NB4 (cell line): Measurements from ENCODE around the gene DPH2.

Experiments
- MYC ChIP-seq: IDR thresholded peaks from 2 replicates; pipeline ENCODE4 v1.6.1; 2011; ENCODE audit warnings: low read depth, low read length
- TF ChIP-seq, protein P1 (sequence below): IDR thresholded peaks from one replicate; pipeline ENCODE4 v1.5.1; 2012; ENCODE audit warnings: low read depth, low read length

GRCh38 chr1:44002165-44002564 is 32.4 kb downstream of the DPH2 start:
- no peak for TF ChIP-seq MYC
- TF ChIP-seq, protein P1, sequence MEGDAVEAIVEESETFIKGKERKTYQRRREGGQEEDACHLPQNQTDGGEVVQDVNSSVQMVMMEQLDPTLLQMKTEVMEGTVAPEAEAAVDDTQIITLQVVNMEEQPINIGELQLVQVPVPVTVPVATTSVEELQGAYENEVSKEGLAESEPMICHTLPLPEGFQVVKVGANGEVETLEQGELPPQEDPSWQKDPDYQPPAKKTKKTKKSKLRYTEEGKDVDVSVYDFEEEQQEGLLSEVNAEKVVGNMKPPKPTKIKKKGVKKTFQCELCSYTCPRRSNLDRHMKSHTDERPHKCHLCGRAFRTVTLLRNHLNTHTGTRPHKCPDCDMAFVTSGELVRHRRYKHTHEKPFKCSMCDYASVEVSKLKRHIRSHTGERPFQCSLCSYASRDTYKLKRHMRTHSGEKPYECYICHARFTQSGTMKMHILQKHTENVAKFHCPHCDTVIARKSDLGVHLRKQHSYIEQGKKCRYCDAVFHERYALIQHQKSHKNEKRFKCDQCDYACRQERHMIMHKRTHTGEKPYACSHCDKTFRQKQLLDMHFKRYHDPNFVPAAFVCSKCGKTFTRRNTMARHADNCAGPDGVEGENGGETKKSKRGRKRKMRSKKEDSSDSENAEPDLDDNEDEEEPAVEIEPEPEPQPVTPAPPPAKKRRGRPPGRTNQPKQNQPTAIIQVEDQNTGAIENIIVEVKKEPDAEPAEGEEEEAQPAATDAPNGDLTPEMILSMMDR, result no peak
